ENCODE results near the gene ESYT2. TPM values are rescaled to one million over a fixed set of nuclear protein-coding genes. Genes with fewer than 3 reads are reported as not detected.

ESYT2 gene
- total RNA-seq, 1 experiment from 2014 or later: 59.4 TPM

DNA sequence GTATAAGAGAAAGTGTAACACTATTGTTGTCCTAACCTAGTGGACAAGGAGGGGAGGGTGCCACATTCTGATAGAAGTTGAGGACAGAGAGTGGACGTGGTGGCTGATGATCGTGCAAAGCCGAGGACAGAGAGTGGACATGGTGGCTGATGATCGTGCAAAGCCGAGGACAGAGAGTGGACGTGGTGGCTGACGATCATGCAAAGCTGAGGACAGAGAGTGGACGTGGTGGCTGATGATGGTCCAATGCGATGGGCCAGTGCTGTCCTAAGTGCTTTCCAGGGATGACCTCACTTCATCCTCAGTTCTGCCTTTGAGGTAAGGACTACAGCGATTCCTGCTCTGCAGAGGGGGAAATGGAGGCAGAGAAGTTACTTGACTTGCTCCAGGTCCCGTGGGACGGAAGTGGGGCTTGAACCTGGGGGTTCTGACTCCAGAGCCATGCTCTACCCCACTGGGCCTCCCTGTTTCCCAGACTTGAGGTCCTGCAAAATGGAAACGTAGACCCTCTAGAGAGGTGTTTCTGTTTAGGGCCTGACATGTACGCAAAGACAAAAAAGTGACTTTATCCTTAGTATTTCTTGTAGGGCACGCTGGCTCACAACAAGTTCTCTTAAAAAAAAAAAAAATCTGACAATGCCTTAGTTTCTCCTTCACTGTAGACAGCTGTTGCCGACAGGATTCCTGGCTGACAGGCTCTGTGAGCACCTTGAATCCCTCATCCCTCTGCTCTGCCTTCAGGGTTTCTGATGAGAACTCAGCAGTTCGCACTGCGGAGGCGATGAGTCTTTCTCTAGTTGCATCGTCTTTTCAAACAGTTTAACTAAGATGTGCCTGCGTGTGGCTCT, 104.4 kb downstream of the ESYT2 start:
- H3K4me3 ChIP-seq (ENCODE audit: low read depth, low read length): no peak overlapping the region
- H3K9me3 ChIP-seq: no peaks in the 10 kb centered on the region
- H3K36me3 Mint-ChIP-seq (ENCODE audit: insufficient read depth, unreplicated experiment): peaks cover 6% of the 10 kb centered on the region
- DNase-seq: no peak
- H3K4me1 ChIP-seq: no peaks in the 10 kb centered on the region
- H3K4me3 Mint-ChIP-seq (ENCODE audit: unreplicated experiment): no peak overlapping the region
- no TSS peak for BruUV-seq (replicated peaks)
- no peak overlapping the region for H3K27ac Mint-ChIP-seq (ENCODE audit: unreplicated experiment)
- no peaks in the 10 kb centered on the region for H3K9me3 Mint-ChIP-seq (ENCODE audit: unreplicated experiment)
- ChIA-PET POLR2A (no interaction called here), CTCF (no interaction called here)
- no peaks in the 10 kb centered on the region for H3K36me3 ChIP-seq (ENCODE audit: control insufficient read depth, insufficient read depth, low read length)
- intact Hi-C loops (cut with micrococcal nuclease; ENCODE audit: unreplicated experiment): no loop called here
- TF ChIP-seq, protein P1, sequence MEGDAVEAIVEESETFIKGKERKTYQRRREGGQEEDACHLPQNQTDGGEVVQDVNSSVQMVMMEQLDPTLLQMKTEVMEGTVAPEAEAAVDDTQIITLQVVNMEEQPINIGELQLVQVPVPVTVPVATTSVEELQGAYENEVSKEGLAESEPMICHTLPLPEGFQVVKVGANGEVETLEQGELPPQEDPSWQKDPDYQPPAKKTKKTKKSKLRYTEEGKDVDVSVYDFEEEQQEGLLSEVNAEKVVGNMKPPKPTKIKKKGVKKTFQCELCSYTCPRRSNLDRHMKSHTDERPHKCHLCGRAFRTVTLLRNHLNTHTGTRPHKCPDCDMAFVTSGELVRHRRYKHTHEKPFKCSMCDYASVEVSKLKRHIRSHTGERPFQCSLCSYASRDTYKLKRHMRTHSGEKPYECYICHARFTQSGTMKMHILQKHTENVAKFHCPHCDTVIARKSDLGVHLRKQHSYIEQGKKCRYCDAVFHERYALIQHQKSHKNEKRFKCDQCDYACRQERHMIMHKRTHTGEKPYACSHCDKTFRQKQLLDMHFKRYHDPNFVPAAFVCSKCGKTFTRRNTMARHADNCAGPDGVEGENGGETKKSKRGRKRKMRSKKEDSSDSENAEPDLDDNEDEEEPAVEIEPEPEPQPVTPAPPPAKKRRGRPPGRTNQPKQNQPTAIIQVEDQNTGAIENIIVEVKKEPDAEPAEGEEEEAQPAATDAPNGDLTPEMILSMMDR (IDR thresholded peaks at IDR 0.05; ENCODE audit: insufficient read depth in 1 of 2, low read depth in 1 of 2, low read length in 1 of 2, severe bottlenecking in 1 of 2, unreplicated experiment in 1 of 2): no peak
- H3K27me3 ChIP-seq (replicated peaks; ENCODE audit: control insufficient read depth, insufficient read depth, low read length): no peaks in the 10 kb centered on the region
- H3K4me1 Mint-ChIP-seq (ENCODE audit: low read depth, unreplicated experiment): no peaks in the 10 kb centered on the region
- H3K27me3 Mint-ChIP-seq (ENCODE audit: insufficient read depth, unreplicated experiment): no peaks in the 10 kb centered on the region

DNA sequence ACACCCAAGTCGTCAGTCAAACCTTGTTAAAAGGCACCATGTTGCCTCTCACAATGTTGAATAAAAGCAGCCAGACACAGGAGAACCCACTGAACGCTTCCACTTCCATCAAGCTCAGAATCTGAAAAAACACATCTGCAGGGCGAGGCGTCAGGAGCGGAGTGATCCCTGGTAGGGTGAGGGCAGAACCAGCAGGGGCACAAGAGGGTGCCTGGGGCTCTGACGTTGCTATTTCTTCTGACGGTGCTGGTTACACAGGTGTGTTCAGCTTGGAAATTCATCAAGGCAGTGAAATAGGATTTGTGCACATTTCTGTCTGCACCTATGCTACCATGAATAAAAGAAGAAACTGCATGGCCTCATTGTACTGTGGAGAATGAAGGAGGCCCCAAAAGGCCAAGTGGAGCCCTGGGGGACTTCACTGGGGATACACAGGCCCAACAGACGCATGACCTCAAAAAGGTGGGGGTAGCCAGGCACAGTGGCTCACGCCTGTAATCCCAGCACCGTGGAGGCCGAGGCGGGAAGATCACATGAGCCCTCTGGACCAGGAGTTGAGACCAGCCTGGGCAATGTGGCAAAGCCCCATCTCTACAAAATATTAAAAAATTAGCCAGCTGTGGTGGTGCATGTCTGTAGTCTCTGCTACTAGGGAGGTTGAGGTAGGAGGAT, 105.5 kb downstream of the ESYT2 start:
- no peaks in the 10 kb centered on the region for H3K9me3 ChIP-seq
- no peak overlapping the region for H3K4me3 ChIP-seq (ENCODE audit: low read depth, low read length)
- no peak overlapping the region for H3K4me3 Mint-ChIP-seq (ENCODE audit: unreplicated experiment)
- no peaks in the 10 kb centered on the region for H3K4me1 Mint-ChIP-seq (ENCODE audit: low read depth, unreplicated experiment)
- no peaks in the 10 kb centered on the region for H3K27me3 ChIP-seq (replicated peaks; ENCODE audit: control insufficient read depth, insufficient read depth, low read length)
- no peak for DNase-seq
- ChIA-PET CTCF (no interaction called here), POLR2A (no interaction called here)
- no peak overlapping the region for H3K27ac Mint-ChIP-seq (ENCODE audit: unreplicated experiment)
- no peaks in the 10 kb centered on the region for H3K36me3 ChIP-seq (ENCODE audit: control insufficient read depth, insufficient read depth, low read length)
- TF ChIP-seq, protein P1 (IDR thresholded peaks at IDR 0.05; ENCODE audit: insufficient read depth in 1 of 2, low read depth in 1 of 2, low read length in 1 of 2, severe bottlenecking in 1 of 2, unreplicated experiment in 1 of 2): no peak
- no TSS peak for BruUV-seq (replicated peaks)
- H3K27me3 Mint-ChIP-seq (ENCODE audit: insufficient read depth, unreplicated experiment): peaks cover under 1% of the 10 kb centered on the region
- no peaks in the 10 kb centered on the region for H3K9me3 Mint-ChIP-seq (ENCODE audit: unreplicated experiment)
- H3K36me3 Mint-ChIP-seq (ENCODE audit: insufficient read depth, unreplicated experiment): no peaks in the 10 kb centered on the region
- intact Hi-C loops (cut with micrococcal nuclease; ENCODE audit: unreplicated experiment): no loop called here
- no peaks in the 10 kb centered on the region for H3K4me1 ChIP-seq

DNA sequence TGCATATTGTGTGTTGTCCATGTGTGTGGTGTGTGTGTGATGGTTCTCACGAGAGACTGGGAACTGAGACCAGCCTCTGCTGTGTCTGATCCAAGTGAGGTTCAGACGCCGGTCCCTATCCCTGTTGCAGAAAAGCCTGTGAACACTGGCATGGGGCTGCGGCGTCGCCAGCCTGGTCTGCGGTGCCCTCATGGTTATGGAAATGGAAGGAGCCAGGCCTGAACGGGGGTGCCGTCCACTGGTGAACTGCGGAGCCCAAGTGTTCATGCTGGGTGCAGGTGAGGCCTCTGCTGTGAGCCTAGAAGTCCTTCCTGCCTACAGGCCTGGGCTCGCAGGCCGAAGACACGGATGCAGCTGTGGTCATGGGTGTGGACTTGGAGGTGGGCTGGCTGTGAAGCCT, 106.0 kb downstream of the ESYT2 start:
- ChIA-PET CTCF (no interaction called here), POLR2A (no interaction called here)
- intact Hi-C loops (cut with micrococcal nuclease; ENCODE audit: unreplicated experiment): no loop called here
- Histone ChIP-seq H3K4me3 (ENCODE audit: low read depth, low read length) (no peak overlapping the region), H3K36me3 (ENCODE audit: control insufficient read depth, insufficient read depth, low read length) (no peaks in the 10 kb centered on the region), H3K4me1 (no peaks in the 10 kb centered on the region), H3K9me3 (no peaks in the 10 kb centered on the region), H3K27me3 (replicated peaks; ENCODE audit: control insufficient read depth, insufficient read depth, low read length) (no peaks in the 10 kb centered on the region)
- Mint-ChIP-seq H3K9me3 (ENCODE audit: unreplicated experiment) (no peaks in the 10 kb centered on the region), H3K4me3 (ENCODE audit: unreplicated experiment) (no peak overlapping the region), H3K27ac (ENCODE audit: unreplicated experiment) (no peak overlapping the region), H3K36me3 (ENCODE audit: insufficient read depth, unreplicated experiment) (no peaks in the 10 kb centered on the region), H3K27me3 (ENCODE audit: insufficient read depth, unreplicated experiment) (peaks cover 6% of the 10 kb centered on the region), H3K4me1 (ENCODE audit: low read depth, unreplicated experiment) (no peaks in the 10 kb centered on the region)
- BruUV-seq (replicated peaks): no TSS peak
- no peak for DNase-seq
- TF ChIP-seq, protein P1 (IDR thresholded peaks at IDR 0.05; ENCODE audit: insufficient read depth in 1 of 2, low read depth in 1 of 2, low read length in 1 of 2, severe bottlenecking in 1 of 2, unreplicated experiment in 1 of 2): no peak

Data from Caco-2 (cell line).